C4-2B (cell line): ENCODE data around the gene DLG2.
"Not testable (repeated sequence)": the region's sequence is repeated elsewhere in the genome, so short reads cannot be mapped to it uniquely, and the experiment has no call there.

Experiments
- H3K27ac ChIP-seq: fragments of 450-650 bp; 2 replicates; pipeline ENCODE4 v1.5.1; 2017
- ZFX ChIP-seq: fragments of 450-650 bp; IDR thresholded peaks from 2 replicates; pipeline ENCODE4 v1.6.1; 2017
- TF ChIP-seq, protein P1 (sequence below): fragments of 450-650 bp; conservative IDR thresholded peaks from 2 replicates; pipeline ENCODE4 v1.5.1; 2017; ENCODE audit warnings: mild to moderate bottlenecking

Gene DLG2

DNA sequence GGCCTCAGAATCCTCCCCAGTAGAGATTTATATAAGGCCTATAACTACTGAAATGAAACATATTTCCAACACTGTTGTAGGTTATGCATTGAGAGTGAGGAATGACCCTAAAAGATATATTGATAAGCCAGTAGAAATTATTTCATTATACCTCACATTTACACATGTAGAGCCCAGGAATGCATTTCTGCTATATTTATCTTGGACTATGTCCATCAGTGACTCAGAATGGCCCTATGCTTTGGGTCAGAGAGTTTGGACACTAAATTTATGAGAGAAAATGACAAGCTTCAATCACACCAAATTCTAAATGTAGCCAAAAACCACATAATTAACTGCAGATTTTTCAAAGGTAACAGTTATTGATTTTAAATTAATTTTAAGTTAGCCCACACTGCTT, 761.9 kb downstream of the DLG2 start:
- H3K27ac ChIP-seq, result no peak overlapping the region
- TF ChIP-seq ZFX, result no peak
- TF ChIP-seq, protein P1, sequence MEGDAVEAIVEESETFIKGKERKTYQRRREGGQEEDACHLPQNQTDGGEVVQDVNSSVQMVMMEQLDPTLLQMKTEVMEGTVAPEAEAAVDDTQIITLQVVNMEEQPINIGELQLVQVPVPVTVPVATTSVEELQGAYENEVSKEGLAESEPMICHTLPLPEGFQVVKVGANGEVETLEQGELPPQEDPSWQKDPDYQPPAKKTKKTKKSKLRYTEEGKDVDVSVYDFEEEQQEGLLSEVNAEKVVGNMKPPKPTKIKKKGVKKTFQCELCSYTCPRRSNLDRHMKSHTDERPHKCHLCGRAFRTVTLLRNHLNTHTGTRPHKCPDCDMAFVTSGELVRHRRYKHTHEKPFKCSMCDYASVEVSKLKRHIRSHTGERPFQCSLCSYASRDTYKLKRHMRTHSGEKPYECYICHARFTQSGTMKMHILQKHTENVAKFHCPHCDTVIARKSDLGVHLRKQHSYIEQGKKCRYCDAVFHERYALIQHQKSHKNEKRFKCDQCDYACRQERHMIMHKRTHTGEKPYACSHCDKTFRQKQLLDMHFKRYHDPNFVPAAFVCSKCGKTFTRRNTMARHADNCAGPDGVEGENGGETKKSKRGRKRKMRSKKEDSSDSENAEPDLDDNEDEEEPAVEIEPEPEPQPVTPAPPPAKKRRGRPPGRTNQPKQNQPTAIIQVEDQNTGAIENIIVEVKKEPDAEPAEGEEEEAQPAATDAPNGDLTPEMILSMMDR, result no peak

- TF ChIP-seq, protein P1, result no peak
- TF ChIP-seq ZFX, result no peak
These were observed 769.4 kb downstream of the DLG2 start for GRCh38 chr11:84857746-84858145.

GRCh38 chr11:84855508-84856245, 771.5 kb downstream of the DLG2 start:
- H3K27ac ChIP-seq, result no peak overlapping the region
- TF ChIP-seq, protein P1, result no peak
- TF ChIP-seq ZFX, result no peak

More at GRCh38 chr11:84857746-84858145, 769.4 kb downstream of the DLG2 start:
- H3K27ac ChIP-seq, result no peak overlapping the region

DNA sequence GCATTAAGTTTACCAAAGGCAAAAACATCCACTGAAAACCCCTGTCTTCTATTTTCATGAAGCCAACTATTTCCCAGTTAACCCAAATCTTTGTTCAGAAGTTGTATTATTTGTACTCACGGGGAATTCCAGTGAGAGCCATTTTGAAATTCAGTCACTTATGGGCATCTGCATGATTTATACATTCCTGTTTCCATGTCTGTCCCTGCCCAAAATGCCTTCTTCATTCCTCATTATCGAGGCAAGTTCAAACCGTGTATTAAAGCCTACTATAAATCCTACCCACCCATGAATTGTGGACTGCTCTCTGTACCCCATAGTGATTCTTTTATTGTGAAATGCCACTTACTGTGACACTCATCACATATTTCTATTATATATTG, 772.7 kb downstream of the DLG2 start:
- no peak for TF ChIP-seq ZFX
- TF ChIP-seq, protein P1, result no peak

GRCh38 chr11:84853841-84854497, 773.2 kb downstream of the DLG2 start:
- H3K27ac ChIP-seq, result no peak overlapping the region
- TF ChIP-seq ZFX, result no peak
- TF ChIP-seq, protein P1, result no peak

More for the DNA sequence above, 772.7 kb downstream of the DLG2 start:
- H3K27ac ChIP-seq, result no peak overlapping the region

GRCh38 chr11:84847842-84848241, 779.3 kb downstream of the DLG2 start:
- TF ChIP-seq, protein P1, result no peak
- no peak for TF ChIP-seq ZFX
- no peak overlapping the region for H3K27ac ChIP-seq

GRCh38 chr11:84840201-84840600, 786.9 kb downstream of the DLG2 start:
- not testable (repeated sequence) for H3K27ac ChIP-seq
